A673 (cell line): ENCODE results near the gene APMAP.

Source experiments
- EZH2 ChIP-seq: fragments of 200-600 bp; sonication (generic); IDR thresholded peaks from 2 replicates; pipeline ENCODE4 v1.6.1; 2017; ENCODE audit warnings: borderline replicate concordance, low read depth, mild to moderate bottlenecking, mixed read lengths, antibody characterized with exemption, low read length; ENCODE audit not compliant: poor library complexity, severe bottlenecking
- TF ChIP-seq, protein P1 (sequence below): fragments of 300-800, 200-600 bp; sonication (generic); conservative IDR thresholded peaks from 2 replicates; pipeline ENCODE4 v1.5.1; 2017; ENCODE audit warnings: low read depth, mild to moderate bottlenecking, antibody characterized with exemption, low read length, moderate library complexity, mixed read lengths

DNA sequence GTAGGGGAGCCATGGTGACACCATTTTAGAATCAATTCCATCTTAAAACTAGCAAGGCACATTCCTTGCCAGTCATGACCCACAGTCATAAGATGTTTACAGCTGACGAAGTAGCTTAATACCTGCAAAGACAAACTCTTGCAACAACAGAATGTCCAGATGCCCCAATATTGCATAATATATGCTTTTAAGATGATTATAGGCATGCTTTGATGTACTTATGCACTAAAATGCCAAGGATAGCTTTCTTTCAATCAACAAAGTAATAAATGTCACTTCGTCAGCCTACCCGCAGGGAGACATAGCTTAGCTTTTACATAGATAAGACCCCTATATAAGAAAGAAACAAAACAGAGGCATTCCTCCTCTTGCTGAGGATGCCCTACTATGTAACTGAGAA is 38.7 kb upstream of the APMAP start:
- TF ChIP-seq, protein P1, sequence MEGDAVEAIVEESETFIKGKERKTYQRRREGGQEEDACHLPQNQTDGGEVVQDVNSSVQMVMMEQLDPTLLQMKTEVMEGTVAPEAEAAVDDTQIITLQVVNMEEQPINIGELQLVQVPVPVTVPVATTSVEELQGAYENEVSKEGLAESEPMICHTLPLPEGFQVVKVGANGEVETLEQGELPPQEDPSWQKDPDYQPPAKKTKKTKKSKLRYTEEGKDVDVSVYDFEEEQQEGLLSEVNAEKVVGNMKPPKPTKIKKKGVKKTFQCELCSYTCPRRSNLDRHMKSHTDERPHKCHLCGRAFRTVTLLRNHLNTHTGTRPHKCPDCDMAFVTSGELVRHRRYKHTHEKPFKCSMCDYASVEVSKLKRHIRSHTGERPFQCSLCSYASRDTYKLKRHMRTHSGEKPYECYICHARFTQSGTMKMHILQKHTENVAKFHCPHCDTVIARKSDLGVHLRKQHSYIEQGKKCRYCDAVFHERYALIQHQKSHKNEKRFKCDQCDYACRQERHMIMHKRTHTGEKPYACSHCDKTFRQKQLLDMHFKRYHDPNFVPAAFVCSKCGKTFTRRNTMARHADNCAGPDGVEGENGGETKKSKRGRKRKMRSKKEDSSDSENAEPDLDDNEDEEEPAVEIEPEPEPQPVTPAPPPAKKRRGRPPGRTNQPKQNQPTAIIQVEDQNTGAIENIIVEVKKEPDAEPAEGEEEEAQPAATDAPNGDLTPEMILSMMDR, result no peak
- TF ChIP-seq EZH2, result no peak
